H1 (cell line): ENCODE measurements around the gene GRK7. TPM values are rescaled to one million over a fixed set of nuclear protein-coding genes. Genes with fewer than 3 reads are reported as not detected.

Experiments used
- CTCF ChIA-PET: fragments of 300-600 bp; sonication (Branson Sonifier 250); formaldehyde crosslinking; loops from one replicate; lab custom pipeline; 2021; ENCODE audit not compliant: partially characterized antibody; lab: Charles Lee
- POLR2A ChIA-PET: fragments of 300-600 bp; sonication (Branson Sonifier 250); formaldehyde crosslinking; loops from one replicate; lab custom pipeline; 2021; ENCODE audit warnings: inconsistent platforms; ENCODE audit not compliant: partially characterized antibody; lab: Charles Lee
- DNase-seq, 2 experiments: peaks; one replicate each; pipeline versions ENCODE4 v3.0.0 to v3.0.0-alpha.2; 2010 to 2022; ENCODE audit warnings: low spot score in 2 of 2, low read depth in 1 of 2, mixed read lengths in 1 of 2
- FAIRE-seq: peaks from 2 replicates; lab custom pipeline; 2011; peaks lifted over from hg19 to GRCh38; lab: Jason Lieb, UNC
- H2AFZ ChIP-seq: 2 replicates; pipeline ENCODE4 v1.8.1; 2012; ENCODE audit warnings: low read length, inconsistent platforms
- H2AK5ac ChIP-seq: 2 replicates; pipeline ENCODE4 v1.6.1; 2013; ENCODE audit warnings: low read depth, low read length
- H2BK120ac ChIP-seq: replicated peaks from 2 replicates; pipeline ENCODE3; 2013; ENCODE audit warnings: low read depth, low read length, inconsistent platforms
- H2BK12ac ChIP-seq: 2 replicates; pipeline ENCODE4 v1.6.1; 2013; ENCODE audit warnings: low read depth, low read length
- H2BK15ac ChIP-seq: 2 replicates; pipeline ENCODE4 v1.6.1; 2013; ENCODE audit warnings: low read length
- H2BK20ac ChIP-seq: 2 replicates; pipeline ENCODE4 v1.6.1; 2013; ENCODE audit warnings: low read length
- H2BK5ac ChIP-seq: 2 replicates; pipeline ENCODE4 v1.6.1; 2013; ENCODE audit warnings: low read depth, low read length
- H3K14ac ChIP-seq: 2 replicates; pipeline ENCODE4 v1.6.1; 2013; ENCODE audit warnings: inconsistent platforms; ENCODE audit not compliant: insufficient read length
- H3K18ac ChIP-seq: 2 replicates; pipeline ENCODE4 v1.6.1; 2013; ENCODE audit warnings: low read length; ENCODE audit errors: extremely low read depth
- H3K23ac ChIP-seq: 2 replicates; pipeline ENCODE4 v1.6.1; 2013; ENCODE audit warnings: inconsistent platforms; ENCODE audit not compliant: insufficient read length
- H3K23me2 ChIP-seq: 2 replicates; pipeline ENCODE4 v1.6.1; 2013; ENCODE audit warnings: low read depth, low read length
- H3K27ac ChIP-seq: 2 replicates; pipeline ENCODE4 v1.6.1; 2011; ENCODE audit warnings: low read depth, low read length, inconsistent platforms
- H3K27me3 ChIP-seq, 4 experiments: replicated peaks in 1 of 4; 1 replicate in 1 of 4; 2 replicates in 3 of 4; pipeline versions ENCODE4 v1.6.1 to v1.8.1; 2011 to 2013; ENCODE audit warnings: low read length in 3 of 4, mild to moderate bottlenecking in 3 of 4, inconsistent platforms in 2 of 4, mixed read lengths in 2 of 4, moderate library complexity in 1 of 4; ENCODE audit not compliant: control insufficient read depth in 3 of 4, insufficient read depth in 3 of 4; ENCODE audit errors: extremely low read depth in 1 of 4
- H3K36me3 ChIP-seq, 4 experiments: 2 replicates each; pipeline versions ENCODE4 v1.6.1 to v1.8.1; 2011 to 2013; ENCODE audit warnings: mild to moderate bottlenecking in 4 of 4, low read length in 3 of 4, moderate library complexity in 2 of 4, control low read depth in 1 of 4, inconsistent platforms in 1 of 4; ENCODE audit not compliant: insufficient read depth in 4 of 4, control insufficient read depth in 2 of 4
- H3K4ac ChIP-seq: replicated peaks from 2 replicates; pipeline ENCODE3; 2013; ENCODE audit warnings: low read length, low read depth, mixed read lengths, inconsistent platforms; ENCODE audit not compliant: insufficient read length
- H3K4me1 ChIP-seq, 4 experiments: replicated peaks in 1 of 4; 1 replicate in 1 of 4; 2 replicates in 3 of 4; pipeline versions ENCODE4 v1.6.1 to v1.8.1; 2011 to 2013; ENCODE audit warnings: low read length in 3 of 4, inconsistent platforms in 2 of 4, mixed read lengths in 1 of 4; ENCODE audit not compliant: insufficient read depth in 4 of 4, control insufficient read depth in 3 of 4
- H3K4me2 ChIP-seq, 2 experiments: 2 replicates each; pipeline versions ENCODE4 v1.6.1 to v1.8.1; 2011 to 2013; ENCODE audit warnings: low read depth in 2 of 2, low read length in 2 of 2, control low read depth in 1 of 2, inconsistent platforms in 1 of 2, mild to moderate bottlenecking in 1 of 2; ENCODE audit not compliant: insufficient read depth in 1 of 2
- H3K4me3 ChIP-seq, 4 experiments: fragments of 200-600, 300-600 bp in 1 of 4; sonication (generic), shearing (Covaris generic), sonication (Bioruptor Twin) in 1 of 4; 2 replicates each; pipeline versions ENCODE4 v1.5.1 to v1.8.1; 2011 to 2016; ENCODE audit warnings: low read length in 4 of 4, low read depth in 3 of 4, control low read depth in 2 of 4, inconsistent platforms in 2 of 4, mild to moderate bottlenecking in 2 of 4, mixed read lengths in 1 of 4, moderate library complexity in 1 of 4; ENCODE audit not compliant: insufficient read depth in 2 of 4; ENCODE audit errors: extremely low read depth in 1 of 4
- H3K56ac ChIP-seq: replicated peaks from 2 replicates; pipeline ENCODE3; 2013; ENCODE audit warnings: low read depth, mild to moderate bottlenecking, mixed read lengths, low read length, inconsistent platforms; ENCODE audit not compliant: insufficient read length
- H3K79me1 ChIP-seq: 2 replicates; pipeline ENCODE4 v1.6.1; 2013; ENCODE audit warnings: low read depth, low read length, control low read depth
- H3K79me2 ChIP-seq, 2 experiments: 2 replicates each; pipeline versions ENCODE4 v1.6.1 to v1.8.1; 2012 to 2013; ENCODE audit warnings: low read length in 2 of 2, mild to moderate bottlenecking in 2 of 2, inconsistent platforms in 1 of 2; ENCODE audit not compliant: insufficient read depth in 2 of 2, control insufficient read depth in 1 of 2
- H3K9ac ChIP-seq, 4 experiments: replicated peaks in 1 of 4; 1 replicate in 1 of 4; 2 replicates in 3 of 4; pipeline versions ENCODE4 v1.6.1 to v1.8.1; 2011 to 2013; ENCODE audit warnings: low read depth in 3 of 4, low read length in 3 of 4, control low read depth in 2 of 4, mild to moderate bottlenecking in 2 of 4, moderate library complexity in 2 of 4, inconsistent platforms in 1 of 4; ENCODE audit errors: extremely low read depth in 1 of 4
- H3K9me3 ChIP-seq, 2 experiments: 2 replicates each; pipeline versions ENCODE4 v1.6.1 to v1.8.1; 2012 to 2013; ENCODE audit warnings: mild to moderate bottlenecking in 2 of 2, moderate library complexity in 2 of 2, control low read depth in 1 of 2, inconsistent platforms in 1 of 2, low read depth in 1 of 2, low read length in 1 of 2, mixed read lengths in 1 of 2; ENCODE audit not compliant: insufficient read depth in 2 of 2
- H4K20me1 ChIP-seq, 2 experiments: replicated peaks in 1 of 2; 2 replicates each; pipeline versions ENCODE3 to v1.8.1; 2011 to 2013; ENCODE audit warnings: inconsistent platforms in 2 of 2, low read length in 2 of 2, mild to moderate bottlenecking in 1 of 2; ENCODE audit not compliant: insufficient read depth in 2 of 2, control insufficient read depth in 1 of 2
- H4K5ac ChIP-seq: 2 replicates; pipeline ENCODE4 v1.6.1; 2013; ENCODE audit warnings: low read length, low read depth, mixed read lengths, inconsistent platforms; ENCODE audit not compliant: insufficient read length
- H4K8ac ChIP-seq: 2 replicates; pipeline ENCODE4 v1.8.0; 2013; ENCODE audit warnings: mild to moderate bottlenecking, moderate library complexity, low read length, inconsistent platforms; ENCODE audit not compliant: insufficient read depth; ENCODE audit errors: extremely low read depth
- H4K91ac ChIP-seq: replicated peaks from 2 replicates; pipeline ENCODE3; 2013; ENCODE audit warnings: low read length, mixed read lengths, inconsistent platforms; ENCODE audit not compliant: insufficient read length
- EZH2 ChIP-seq: fragments of 200-600 bp; sonication (generic); IDR thresholded peaks from 2 replicates; pipeline ENCODE4 v1.7.1; 2012; ENCODE audit warnings: low read depth, mild to moderate bottlenecking, moderate library complexity, low read length, inconsistent platforms; ENCODE audit not compliant: severe bottlenecking
- GTF2F1 ChIP-seq: IDR thresholded peaks from 2 replicates; pipeline ENCODE4 v1.6.1; 2012; ENCODE audit warnings: low read depth, low read length, improper control_type of control experiment, borderline replicate concordance
- WGBS, 2 experiments: shearing (Covaris generic) in 1 of 2; methylation state at CpG; one replicate each; pipeline versions ENCODE4 v1.1.6 to v1.1.7; 2013 to 2015; ENCODE audit warnings: low lambda C conversion rate in 2 of 2, mixed read lengths in 2 of 2, inconsistent platforms in 1 of 2, low coverage in 1 of 2, missing lambda C conversion rate in 1 of 2; ENCODE audit not compliant: insufficient replicate concordance in 2 of 2, insufficient coverage in 1 of 2, insufficient read length in 1 of 2; ENCODE audit errors: extremely low coverage in 1 of 2, missing lambda C conversion rate in 1 of 2; 5-methylcytosine and 5-hydroxymethylcytosine counted together
- polyA plus RNA-seq, 7 experiments: library from polyadenylated mRNA; depleted of rRNA in 3 of 7; stranded (reverse) in 5 of 7; unstranded in 2 of 7; fragments of >200 nt in 5 of 7; fragments of 200-250 nt in 2 of 7; gene quantifications; 1 replicate in 5 of 7; 2 replicates in 1 of 7; 4 replicates in 1 of 7; pipeline versions ENCODE4 v1.2.1 to v1.2.3, GENCODE V29; 2011 to 2013; ENCODE audit warnings: missing spikeins in 2 of 7, mixed read lengths in 2 of 7
- total RNA-seq: library from RNA; stranded (reverse); fragmentation: NEBNext Ultra II Directional; extraction: Animal tissue kit (Norgen Biotek cat#: 25700); gene quantifications from 2 replicates; pipeline ENCODE4 v1.2.1, GENCODE V29; 2021

GRK7 gene
- total and polyA plus RNA-seq, 2 of the 8 experiments (the other 6 are each of a cell fraction or from before 2014, with no cell fraction given) = not detected

- H3K4me1 ChIP-seq = peaks cover 0 to 5% (median 0%) of the 10 kb centered on the region in 4 experiments; a peak in 2 of 7 replicates
- no peak overlapping the region for H2BK15ac ChIP-seq
- H3K4me3 ChIP-seq = no peak overlapping the region
- POLR2A ChIA-PET = interaction anchor here (0.6 kb wide), 1 partner anchor 143 kb away, joined by 5 read pairs; no protein-coding TSS in a partner anchor
- H4K91ac ChIP-seq = no peak overlapping the region
- H3K36me3 ChIP-seq = no peaks in the 10 kb centered on the region
- peaks cover 3 to 35% of the 10 kb centered on the region in 2 experiments for H3K79me2 ChIP-seq
- peaks cover 0 to 2% (median 0%) of the 10 kb centered on the region in 4 experiments; a peak in 1 of 7 replicates for H3K27me3 ChIP-seq
- FAIRE-seq (no peak), DNase-seq (no peak)
- no peak overlapping the region for H4K8ac ChIP-seq
- H3K56ac ChIP-seq = no peak overlapping the region
- H2AK5ac ChIP-seq = no peak overlapping the region
- no peaks in the 10 kb centered on the region for H3K9me3 ChIP-seq
- WGBS, 2 experiments = 90% methylated on average over 10 of the region's 10 CpGs; no CpG with 5 or more reads in 1 of the 2 experiments
- H3K4ac ChIP-seq = no peak overlapping the region
- no peak overlapping the region for H2BK5ac ChIP-seq
- H3K23me2 ChIP-seq = peaks cover 4% of the 10 kb centered on the region
- no peak overlapping the region; a peak in 1 of 4 replicates for H3K4me2 ChIP-seq
- no peak overlapping the region for H2BK120ac ChIP-seq
- no peak overlapping the region for H3K18ac ChIP-seq
- no peak overlapping the region for H2BK20ac ChIP-seq
- H3K9ac ChIP-seq = no peak overlapping the region
- H3K23ac ChIP-seq = no peak overlapping the region
- no peak overlapping the region for H2BK12ac ChIP-seq
- H2AFZ ChIP-seq = peak overlapping the region; percentile 74; the same call in 1 of the 2 replicates
- H3K79me1 ChIP-seq = no peaks in the 10 kb centered on the region
- TF ChIP-seq GTF2F1 (no peak), EZH2 (no peak)
- TF ChIP-seq, all 59 proteins: peak for 0
- Histone ChIP-seq H3K27ac (no peak overlapping the region), H4K20me1 (peaks cover 2 to 5% of the 10 kb centered on the region in 2 experiments), H4K5ac (no peak overlapping the region), H3K14ac (no peak overlapping the region)
- CTCF ChIA-PET = interaction anchor here (0.7 to 2.8 kb wide), 5 partner anchors 10 to 176 kb away, joined by 3 to 14 read pairs (median 8); no protein-coding TSS in a partner anchor
Measured at GRCh38 chr3:141737093-141737492, 26.1 kb upstream of the GRK7 start.
